Neural crest cell (in vitro differentiated cells): ENCODE results near the gene RNU4-1. TPM values are rescaled to one million over a fixed set of nuclear protein-coding genes. Genes with fewer than 3 reads are reported as not detected.
A peak's percentile ranks its signal among the peaks of the same experiment; 100 is the strongest.
"Not testable (repeated sequence)": the region's sequence is repeated elsewhere in the genome, so short reads cannot be mapped to it uniquely, and the experiment has no call there.

ENCODE experiments used
- DNase-seq: peaks from one replicate; pipeline ENCODE4 v3.0.0; 2021; ENCODE audit warnings: low read depth, mixed read lengths, low spot score
- H3K27ac Mint-ChIP-seq: one replicate; pipeline ENCODE4 v1.8.0; 2021; ENCODE audit warnings: mild to moderate bottlenecking, mixed read lengths; ENCODE audit not compliant: unreplicated experiment
- H3K27me3 Mint-ChIP-seq: 2 replicates; pipeline ENCODE4 v1.8.0; 2021; ENCODE audit warnings: low read depth, mild to moderate bottlenecking, mixed read lengths
- H3K36me3 Mint-ChIP-seq: 2 replicates; pipeline ENCODE4 v1.8.0; 2021; ENCODE audit warnings: low read depth, mild to moderate bottlenecking, mixed read lengths
- H3K4me1 Mint-ChIP-seq: 2 replicates; pipeline ENCODE4 v1.8.0; 2021; ENCODE audit warnings: mixed read lengths
- H3K4me3 Mint-ChIP-seq: one replicate; pipeline ENCODE4 v1.8.0; 2021; ENCODE audit warnings: mild to moderate bottlenecking, mixed read lengths
- H3K9me3 Mint-ChIP-seq: 2 replicates; pipeline ENCODE4 v1.8.0; 2021; ENCODE audit warnings: mixed read lengths
- CTCF ChIP-seq: fragments of 200-600 bp; sonication (generic); conservative IDR thresholded peaks from 2 replicates; pipeline ENCODE4 v1.5.0; 2021; ENCODE audit warnings: antibody characterized with exemption, mild to moderate bottlenecking
- total RNA-seq: library from RNA; stranded (reverse); gene quantifications from 2 replicates; pipeline ENCODE4 v1.2.1, GENCODE V29; 2021

RNU4-1 gene
- total RNA-seq, 1 donor from 2014 or later = 4,941 TPM

- H3K4me1 Mint-ChIP-seq, H3K4me3 Mint-ChIP-seq, H3K27ac Mint-ChIP-seq, H3K27me3 Mint-ChIP-seq: not testable (repeated sequence)
- peaks cover 20% of the 10 kb centered on the region for H3K36me3 Mint-ChIP-seq
- peaks cover 22% of the 10 kb centered on the region for H3K9me3 Mint-ChIP-seq
- peak; percentile 75 for TF ChIP-seq CTCF
- peak; percentile 61 for DNase-seq
These were observed 42.4 kb upstream of the RNU4-1 start for GRCh38 chr12:120335447-120335846.

DNA sequence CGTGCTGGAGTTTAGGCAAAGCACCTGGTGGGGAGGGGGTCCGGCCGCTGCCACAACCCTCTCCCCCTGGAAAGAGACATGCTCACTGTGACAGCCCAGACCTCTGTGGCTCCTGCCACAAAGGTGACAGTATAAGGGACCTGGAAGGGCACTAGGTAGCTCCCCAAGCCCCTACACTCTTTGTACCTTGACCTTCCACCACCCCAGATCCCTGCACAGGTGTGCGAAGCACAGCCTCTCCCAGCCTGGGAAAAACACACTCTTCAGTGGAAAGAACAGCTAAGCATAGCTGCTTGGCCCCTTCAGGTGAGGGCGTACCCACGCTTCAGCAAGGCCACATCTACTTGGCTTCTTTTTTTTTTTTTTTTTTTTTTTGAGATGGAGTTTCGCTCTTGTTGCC is 39.5 kb upstream of the RNU4-1 start:
- DNase-seq = no peak
- Mint-ChIP-seq H3K36me3 (peaks cover 10% of the 10 kb centered on the region), H3K27me3 (peaks cover 4% of the 10 kb centered on the region), H3K4me1 (no peaks in the 10 kb centered on the region), H3K27ac (no peak overlapping the region), H3K4me3 (no peak overlapping the region), H3K9me3 (peaks cover 11% of the 10 kb centered on the region)
- TF ChIP-seq CTCF = no peak

DNA sequence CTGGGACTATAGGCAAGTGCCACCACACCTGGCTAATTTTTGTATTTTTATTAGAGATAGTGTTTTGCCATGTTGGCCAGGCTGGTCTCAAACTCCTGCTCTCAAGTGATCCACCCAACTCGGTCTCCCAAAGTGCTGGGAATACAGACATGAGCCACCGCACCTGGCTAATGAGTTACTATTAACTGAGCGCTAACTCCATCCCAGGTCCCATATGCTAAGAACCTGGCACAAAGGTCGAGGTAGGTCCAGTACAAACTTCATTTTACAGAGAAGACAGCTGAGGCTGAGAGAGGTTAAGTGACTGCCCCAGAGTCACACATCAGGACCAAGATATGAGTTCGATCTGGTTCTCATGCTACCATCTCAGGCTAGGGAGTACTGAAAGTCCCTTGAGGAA is 39.0 kb upstream of the RNU4-1 start:
- Mint-ChIP-seq H3K4me1 (no peaks in the 10 kb centered on the region), H3K4me3 (no peak overlapping the region), H3K36me3 (peaks cover 8% of the 10 kb centered on the region), H3K27me3 (peaks cover 4% of the 10 kb centered on the region), H3K27ac (no peak overlapping the region), H3K9me3 (peaks cover 9% of the 10 kb centered on the region)
- TF ChIP-seq CTCF = no peak
- DNase-seq = no peak

DNA sequence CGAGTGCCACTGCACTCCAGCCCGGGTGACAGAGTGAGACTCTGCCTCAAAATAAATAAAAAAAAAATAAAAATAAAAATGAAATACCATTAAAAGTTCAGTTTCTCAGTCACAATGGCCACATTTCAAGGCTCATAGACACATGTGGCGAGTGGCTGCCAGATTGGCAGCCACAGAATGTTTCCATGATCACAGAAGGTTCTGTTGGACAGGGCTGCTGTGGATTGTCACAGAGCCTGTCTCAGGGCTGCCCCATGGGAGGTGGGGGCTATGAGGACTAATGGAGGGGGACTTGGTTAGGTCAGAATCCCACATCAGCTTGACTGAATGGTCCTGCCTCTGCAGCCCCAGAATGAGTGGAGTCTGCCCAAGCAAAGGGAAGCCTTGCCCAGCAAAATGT is 38.4 kb upstream of the RNU4-1 start:
- H3K9me3 Mint-ChIP-seq = peaks cover 5% of the 10 kb centered on the region
- peaks cover 5% of the 10 kb centered on the region for H3K36me3 Mint-ChIP-seq
- no peak for TF ChIP-seq CTCF
- H3K4me1 Mint-ChIP-seq = no peaks in the 10 kb centered on the region
- peaks cover 4% of the 10 kb centered on the region for H3K27me3 Mint-ChIP-seq
- no peak overlapping the region for H3K27ac Mint-ChIP-seq
- H3K4me3 Mint-ChIP-seq = no peak overlapping the region
- DNase-seq = no peak

- H3K27ac Mint-ChIP-seq = no peak overlapping the region
- no peak for DNase-seq
- no peak overlapping the region for H3K4me3 Mint-ChIP-seq
- H3K36me3 Mint-ChIP-seq = no peaks in the 10 kb centered on the region
- peaks cover 19% of the 10 kb centered on the region for H3K27me3 Mint-ChIP-seq
- peaks cover 8% of the 10 kb centered on the region for H3K4me1 Mint-ChIP-seq
- TF ChIP-seq CTCF = no peak
- H3K9me3 Mint-ChIP-seq = no peaks in the 10 kb centered on the region
These were observed 35.2 kb upstream of the RNU4-1 start for GRCh38 chr12:120328228-120328627.

DNA sequence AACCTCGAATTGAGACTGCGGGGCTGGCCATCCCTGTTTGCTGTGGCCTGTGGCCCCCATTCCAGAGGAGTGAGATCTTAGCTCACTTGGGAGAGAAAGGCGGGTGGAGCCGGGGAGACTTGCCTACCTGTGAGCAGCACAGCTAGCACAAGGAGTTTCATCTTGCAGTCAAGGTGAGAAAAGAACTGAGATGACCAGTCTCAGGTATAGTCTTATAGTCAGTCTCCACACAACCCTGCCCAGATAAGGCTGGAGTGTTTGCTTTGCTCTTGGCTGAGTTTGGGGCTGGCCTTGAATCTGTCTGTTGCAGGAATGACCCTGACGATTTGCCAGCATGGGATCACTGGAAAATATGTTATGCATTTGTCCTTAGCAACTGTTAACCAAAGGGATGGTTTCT is 34.6 kb upstream of the RNU4-1 start, which contains the start of gene PLA2G1B:
Gene PLA2G1B (minus strand): TSS at position 187 of the 400 bp plus-strand sequence. CDS start 26 bp downstream, at position 161.
- peaks cover 8% of the 10 kb centered on the region for H3K4me1 Mint-ChIP-seq
- no peaks in the 10 kb centered on the region for H3K9me3 Mint-ChIP-seq
- no peak for TF ChIP-seq CTCF
- H3K27ac Mint-ChIP-seq = no peak within 1 kb of the TSS
- peak within 1 kb of the TSS; percentile 12 for H3K4me3 Mint-ChIP-seq
- no peaks in the 10 kb centered on the region for H3K36me3 Mint-ChIP-seq
- no peak for DNase-seq
- peaks cover 19% of the 10 kb centered on the region for H3K27me3 Mint-ChIP-seq
